ENCODE measurements around the gene UNK. TPM values are rescaled to one million over a fixed set of nuclear protein-coding genes. Genes with fewer than 3 reads are reported as not detected.

UNK gene
- total RNA-seq, 2 experiments from 2014 or later, result 27.1 to 28.7 TPM

DNA sequence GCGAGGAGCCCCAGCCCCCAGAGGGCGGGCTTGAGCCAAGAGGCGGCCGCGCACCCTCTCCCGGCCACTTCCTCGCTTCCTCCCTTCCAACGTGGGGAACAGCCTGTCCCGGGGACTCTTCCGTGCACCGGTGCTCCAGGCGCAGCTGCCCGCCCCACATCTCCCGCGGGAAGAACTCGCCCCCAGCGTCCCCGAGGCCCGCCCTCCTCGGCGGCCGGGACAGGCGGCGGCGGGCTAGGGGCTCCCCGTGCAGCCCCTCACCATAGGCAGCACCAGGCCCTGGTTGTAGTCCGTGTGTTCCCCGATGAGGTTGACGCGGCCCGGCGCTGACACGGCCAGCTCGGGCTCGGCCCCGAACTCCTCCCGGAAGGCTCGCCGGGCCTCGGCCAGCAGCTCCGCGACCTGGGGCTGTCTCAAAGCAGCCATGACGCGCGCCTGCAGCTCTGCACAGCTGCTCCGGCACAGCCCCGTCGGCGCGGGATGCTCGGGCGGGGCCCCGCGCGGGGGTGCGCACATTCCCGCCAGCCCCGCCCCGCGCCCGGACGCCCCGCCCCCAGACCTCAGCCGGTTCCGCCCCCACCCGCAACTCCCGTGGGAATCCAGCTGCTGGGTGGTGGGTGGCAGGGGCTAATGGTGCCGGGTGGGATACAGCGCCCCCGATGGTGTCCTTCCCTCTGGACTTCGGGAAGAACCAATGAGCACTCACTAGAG, 19.7 kb upstream of the UNK start, which contains the start of gene GALK1:
Gene GALK1, minus strand, starts transcription at position 482 of the 711 bp plus-strand sequence. Its CDS starts 56 bp downstream, at position 426.
- Mint-ChIP-seq H3K36me3 (ENCODE audit: low read depth) (peaks cover 3% of the 10 kb centered on the region), H3K4me1 (peaks cover 15% of the 10 kb centered on the region), H3K27ac (peak within 1 kb of the TSS; percentile 71), H3K9me3 (no peaks in the 10 kb centered on the region), H3K4me3 (peak within 1 kb of the TSS; percentile 77), H3K27me3 (no peaks in the 10 kb centered on the region)
- DNase-seq, result peak; percentile 76
- ChIA-PET POLR2A (interaction anchor here (1.0 to 2.1 kb wide), 4 partner anchors 11 to 91 kb away, joined by 5 to 10 read pairs (median 8); partner anchors contain the start of gene WBP2), CTCF (interaction anchor here (0.5 to 5.9 kb wide), 20 partner anchors 9 to 244 kb away, joined by 3 to 64 read pairs (median 4); partner anchors contain the start of genes SMIM5, TRIM47, TRIM65 and UNK)

DNA sequence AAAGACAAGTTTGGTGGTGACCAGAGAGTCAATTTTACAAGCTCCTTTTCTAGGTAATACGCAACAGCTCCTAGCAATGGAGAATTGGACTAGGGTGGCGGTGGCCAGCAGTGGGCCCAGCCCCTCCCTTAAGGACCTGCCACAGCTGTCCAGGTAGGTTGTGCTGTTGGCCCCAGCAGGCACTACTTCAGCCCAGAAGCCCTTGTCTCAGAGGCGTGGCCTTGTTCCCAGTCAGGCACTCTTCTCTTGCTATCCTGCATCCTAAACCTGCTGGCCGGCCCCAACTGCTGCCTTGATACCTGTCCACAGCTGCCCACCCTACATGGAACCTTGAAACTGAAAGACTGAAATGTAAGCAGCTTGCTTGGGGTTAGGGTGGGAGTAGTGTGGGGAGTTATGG, 18.6 kb upstream of the UNK start:
- POLR2A ChIA-PET, result interaction anchor here (0.6 to 1.0 kb wide), 2 partner anchors 12 to 89 kb away, joined by 5 read pairs; partner anchors contain the start of gene WBP2
- DNase-seq, result no peak
- Mint-ChIP-seq H3K27me3 (no peaks in the 10 kb centered on the region), H3K4me3 (peak overlapping the region; percentile 77), H3K4me1 (peaks cover 15% of the 10 kb centered on the region), H3K36me3 (ENCODE audit: low read depth) (peaks cover 3% of the 10 kb centered on the region), H3K9me3 (no peaks in the 10 kb centered on the region), H3K27ac (no peak overlapping the region)
- CTCF ChIA-PET, result interaction anchor here (1.0 to 5.9 kb wide), 10 partner anchors 10 to 233 kb away, joined by 3 to 64 read pairs (median 6); partner anchors contain the start of genes TRIM65, UNK and WBP2

DNA sequence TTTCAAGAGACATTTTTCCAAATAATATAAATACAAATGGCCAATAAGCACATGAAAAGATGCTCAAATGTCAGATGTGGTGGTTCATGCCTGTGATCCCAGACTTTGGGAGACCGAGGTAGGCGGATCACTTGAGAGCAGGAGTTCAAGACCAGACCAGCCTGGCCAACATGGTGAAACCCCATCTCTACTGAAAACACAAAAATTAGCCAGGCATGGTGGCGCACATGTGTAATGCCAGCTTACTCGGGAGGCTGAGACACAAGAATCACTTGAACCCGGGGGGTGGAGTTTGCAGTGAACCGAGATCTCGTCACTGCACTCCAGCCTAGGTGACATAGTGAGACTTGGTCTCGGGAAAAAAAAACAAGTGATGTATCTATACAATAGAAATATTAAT, 16.7 kb upstream of the UNK start:
- Mint-ChIP-seq H3K4me3 (no peak overlapping the region), H3K36me3 (ENCODE audit: low read depth) (peaks cover 3% of the 10 kb centered on the region), H3K9me3 (no peaks in the 10 kb centered on the region), H3K4me1 (peaks cover 13% of the 10 kb centered on the region), H3K27me3 (no peaks in the 10 kb centered on the region), H3K27ac (no peak overlapping the region)
- ChIA-PET CTCF (interaction anchor here (0.7 kb wide), 2 partner anchors 11 to 830 kb away, joined by 3 read pairs; no protein-coding TSS in a partner anchor), POLR2A (interaction anchor here (0.7 kb wide), 1 partner anchor 9 kb away, joined by 4 read pairs; no protein-coding TSS in a partner anchor)
- no peak for DNase-seq

DNA sequence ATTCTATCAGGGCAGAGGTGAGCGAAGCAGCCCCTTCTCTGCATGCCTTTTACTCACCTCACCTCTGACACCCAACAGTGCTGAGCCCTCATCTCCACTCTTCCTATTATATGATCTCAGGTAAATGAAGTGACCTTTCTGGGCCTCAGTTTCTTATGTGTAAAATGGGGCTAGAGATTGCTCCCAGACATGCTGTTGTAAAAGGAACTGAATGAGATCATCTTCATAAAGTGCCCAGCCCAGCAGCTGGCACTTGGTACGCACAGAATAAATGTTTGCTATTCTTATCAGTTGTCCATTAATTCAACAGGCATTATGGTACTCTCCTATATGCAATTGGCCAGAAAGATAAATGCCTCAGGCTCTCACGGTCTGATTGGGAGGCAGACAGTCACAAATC, 15.1 kb upstream of the UNK start:
- no peak for DNase-seq
- POLR2A ChIA-PET, result interaction anchor here (1.5 kb wide), 1 partner anchor 11 kb away, joined by 8 read pairs; no protein-coding TSS in a partner anchor
- no peak overlapping the region for H3K4me3 Mint-ChIP-seq

DNA sequence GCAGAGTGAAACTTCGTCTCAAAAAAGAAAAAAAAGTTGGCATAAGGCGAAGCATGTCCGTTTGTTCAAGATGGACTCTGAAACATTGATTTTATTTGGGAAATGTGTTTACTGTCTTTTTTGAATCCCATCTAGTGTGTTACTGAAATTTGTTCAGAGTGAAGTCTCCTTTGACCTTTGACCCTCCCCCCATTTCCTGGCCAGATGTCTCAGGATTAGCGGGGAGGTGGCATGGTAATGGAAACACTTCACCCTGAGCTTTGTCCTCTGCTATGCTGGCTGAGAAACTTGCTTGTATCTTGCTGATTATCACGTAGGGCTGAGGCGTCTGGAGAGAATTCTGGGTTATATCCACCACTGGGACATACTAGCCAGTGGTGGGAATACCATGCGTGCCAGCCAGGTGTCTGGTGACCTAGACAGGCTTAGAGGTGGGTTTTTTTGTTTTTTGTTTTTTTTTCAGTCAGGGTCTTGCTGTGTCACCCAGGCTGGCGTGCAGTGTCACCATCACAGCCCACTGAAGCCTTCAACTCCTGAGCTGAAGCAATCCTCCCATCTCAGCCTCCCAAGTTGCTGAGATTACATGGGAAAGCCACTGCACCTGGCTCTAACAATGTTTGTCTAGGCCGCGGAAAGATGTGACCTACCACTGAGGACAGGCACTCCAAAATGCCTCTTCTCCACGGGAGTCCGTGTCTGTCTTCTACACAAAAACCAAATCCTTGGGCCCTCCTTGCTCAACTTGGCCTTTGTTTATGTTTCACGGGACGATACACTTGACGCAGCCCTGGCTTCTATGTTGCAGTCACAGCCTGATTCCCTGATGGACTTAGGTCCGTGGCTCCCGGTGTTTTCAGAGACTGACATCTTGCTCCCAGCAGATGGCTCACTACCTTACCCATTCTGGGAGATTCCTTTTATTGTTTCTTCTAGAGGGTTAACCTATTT, 13.0 kb upstream of the UNK start:
- peaks cover 12% of the 10 kb centered on the region for H3K4me1 Mint-ChIP-seq
- ChIA-PET CTCF (interaction anchor here (1.1 to 8.9 kb wide), 5 partner anchors 8 to 19 kb away, joined by 3 to 64 read pairs (median 9); partner anchors contain the start of gene GALK1), POLR2A (no interaction called here)
- H3K4me3 Mint-ChIP-seq, result no peak overlapping the region
- no peaks in the 10 kb centered on the region for H3K9me3 Mint-ChIP-seq
- H3K27me3 Mint-ChIP-seq, result no peaks in the 10 kb centered on the region
- DNase-seq, result no peak
- peaks cover 13% of the 10 kb centered on the region for H3K36me3 Mint-ChIP-seq (ENCODE audit: low read depth)
- no peak overlapping the region for H3K27ac Mint-ChIP-seq

More for the DNA sequence above, 15.1 kb upstream of the UNK start:
- Mint-ChIP-seq H3K27me3 (no peaks in the 10 kb centered on the region), H3K9me3 (no peaks in the 10 kb centered on the region), H3K36me3 (ENCODE audit: low read depth) (no peaks in the 10 kb centered on the region), H3K27ac (no peak overlapping the region), H3K4me1 (no peaks in the 10 kb centered on the region)
- CTCF ChIA-PET, result interaction anchor here (0.9 to 2.3 kb wide), 3 partner anchors 12 to 168 kb away, joined by 4 to 9 read pairs (median 4); no protein-coding TSS in a partner anchor

DNA sequence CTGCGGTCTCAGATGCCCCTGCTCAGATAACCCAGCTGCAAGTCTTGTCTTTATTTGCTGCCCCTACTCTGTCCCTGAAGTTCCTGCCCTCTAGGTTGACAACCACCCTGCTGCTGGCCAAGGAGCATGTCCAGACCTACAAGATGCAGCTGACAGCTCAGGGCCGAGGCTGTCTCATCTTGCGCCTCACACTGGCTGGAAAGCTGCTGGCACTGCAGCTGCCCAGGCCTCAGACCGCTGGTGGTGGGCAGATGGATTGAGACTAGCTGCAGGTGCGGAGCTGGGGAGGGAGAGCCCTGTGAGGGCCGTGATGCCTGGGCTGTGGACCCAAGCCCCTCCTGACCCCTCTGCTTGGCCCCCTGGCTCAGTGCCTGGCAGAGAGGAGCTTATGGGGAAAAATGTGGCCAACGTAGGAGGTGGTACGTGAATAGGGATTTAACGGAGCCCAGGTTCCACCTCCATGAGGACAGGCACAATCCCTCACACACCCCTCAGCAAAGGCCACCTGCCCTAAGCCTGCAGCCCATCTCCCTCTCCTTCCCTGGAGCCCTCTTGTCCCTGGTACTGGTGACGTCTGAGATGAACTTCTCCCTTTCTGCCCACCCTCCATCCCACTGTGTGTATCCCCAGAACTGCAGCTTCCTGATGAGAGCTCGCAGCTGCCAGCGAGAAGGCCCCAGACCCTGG, 11.3 kb upstream of the UNK start:
- no peak for DNase-seq
- H3K4me1 Mint-ChIP-seq, result peaks cover 27% of the 10 kb centered on the region
- CTCF ChIA-PET, result interaction anchor here (0.9 to 8.9 kb wide), 10 partner anchors 9 to 256 kb away, joined by 3 to 64 read pairs (median 4); partner anchors contain the start of genes GALK1, TRIM65, TSEN54 and UNC13D
- no peaks in the 10 kb centered on the region for H3K9me3 Mint-ChIP-seq
- H3K4me3 Mint-ChIP-seq, result no peak overlapping the region
- no peaks in the 10 kb centered on the region for H3K27me3 Mint-ChIP-seq
- POLR2A ChIA-PET, result no interaction called here
- H3K27ac Mint-ChIP-seq, result no peak overlapping the region
- peaks cover 29% of the 10 kb centered on the region for H3K36me3 Mint-ChIP-seq (ENCODE audit: low read depth)

DNA sequence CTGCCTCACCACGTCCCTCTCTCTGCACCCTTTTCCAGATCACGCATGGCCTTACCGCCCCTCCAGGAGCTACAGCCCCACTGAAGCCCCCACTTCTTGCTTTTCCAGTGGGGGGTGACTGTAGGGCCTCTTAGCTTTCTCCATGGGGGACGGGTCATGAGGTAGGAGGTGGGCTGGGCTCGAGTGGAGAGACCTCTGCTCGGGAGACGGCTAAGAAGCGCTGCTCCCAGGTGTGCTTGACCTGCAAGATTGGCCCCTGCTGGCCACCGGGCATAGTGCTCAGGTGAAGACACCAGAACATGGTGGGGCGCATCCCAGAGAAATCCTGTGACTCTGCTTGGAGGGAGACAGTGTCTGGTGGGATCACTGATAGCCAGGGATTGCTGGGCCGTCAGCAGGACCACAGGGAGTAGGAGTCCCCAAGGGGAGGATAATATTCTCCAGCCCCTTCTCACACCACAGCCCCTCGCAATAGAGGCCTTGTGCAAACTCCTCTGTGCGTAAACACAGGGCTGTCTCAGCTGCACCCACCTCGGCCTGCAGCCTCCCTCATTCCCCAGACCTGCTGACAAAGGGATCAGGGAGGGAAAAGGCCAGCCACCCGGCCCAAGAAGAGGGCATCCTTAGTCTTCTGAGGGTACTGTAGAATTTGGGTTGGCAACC, 10.7 kb upstream of the UNK start:
- ChIA-PET POLR2A (interaction anchor here (3.0 kb wide), 1 partner anchor 12 kb away, joined by 15 read pairs; the partner anchor contains the start of gene UNK), CTCF (interaction anchor here (0.9 to 8.9 kb wide), 6 partner anchors 9 to 257 kb away, joined by 3 to 64 read pairs (median 7); partner anchors contain the start of genes GALK1, TRIM65, TSEN54 and UNC13D)
- Mint-ChIP-seq H3K4me3 (no peak overlapping the region), H3K4me1 (peaks cover 27% of the 10 kb centered on the region), H3K27ac (no peak overlapping the region), H3K27me3 (no peaks in the 10 kb centered on the region), H3K36me3 (ENCODE audit: low read depth) (peaks cover 36% of the 10 kb centered on the region), H3K9me3 (no peaks in the 10 kb centered on the region)
- DNase-seq, result no peak

DNA sequence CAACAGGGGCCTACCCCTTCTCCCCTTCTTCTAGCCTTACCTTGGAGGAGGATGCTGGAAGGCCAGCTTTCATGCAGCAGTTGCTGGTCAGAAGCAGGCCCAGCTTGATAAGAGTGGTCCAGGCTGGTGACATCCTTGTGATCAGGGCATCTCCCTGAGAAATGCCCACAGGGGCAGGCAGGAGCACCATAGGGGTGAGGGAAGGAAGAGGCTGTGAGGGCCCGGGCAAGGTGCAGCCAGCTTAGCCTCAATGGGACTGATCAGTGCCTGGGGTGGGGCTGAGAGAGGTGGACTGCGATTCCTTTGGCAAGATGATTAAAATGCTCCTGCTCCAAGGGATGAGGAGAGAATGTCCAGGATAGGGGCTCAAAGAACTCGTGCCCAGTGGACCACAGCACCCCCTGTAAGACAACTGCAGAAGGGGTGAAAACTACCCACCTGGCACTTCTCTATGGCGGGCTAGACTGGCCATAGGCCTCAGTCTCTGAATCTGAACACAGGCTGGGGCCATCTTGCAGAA, 10.1 kb upstream of the UNK start:
- H3K4me1 Mint-ChIP-seq, result peaks cover 27% of the 10 kb centered on the region
- no peak for DNase-seq
- H3K27ac Mint-ChIP-seq, result no peak overlapping the region
- CTCF ChIA-PET, result interaction anchor here (1.0 to 8.9 kb wide), 6 partner anchors 8 to 122 kb away, joined by 4 to 64 read pairs (median 5); partner anchors contain the start of genes GALK1 and TRIM65
- no peak overlapping the region for H3K4me3 Mint-ChIP-seq
- no peaks in the 10 kb centered on the region for H3K9me3 Mint-ChIP-seq
- peaks cover 37% of the 10 kb centered on the region for H3K36me3 Mint-ChIP-seq (ENCODE audit: low read depth)
- H3K27me3 Mint-ChIP-seq, result peaks cover under 1% of the 10 kb centered on the region
- POLR2A ChIA-PET, result interaction anchor here (1.0 to 3.0 kb wide), 2 partner anchors 11 to 66 kb away, joined by 3 to 15 read pairs; partner anchors contain the start of gene UNK

DNA sequence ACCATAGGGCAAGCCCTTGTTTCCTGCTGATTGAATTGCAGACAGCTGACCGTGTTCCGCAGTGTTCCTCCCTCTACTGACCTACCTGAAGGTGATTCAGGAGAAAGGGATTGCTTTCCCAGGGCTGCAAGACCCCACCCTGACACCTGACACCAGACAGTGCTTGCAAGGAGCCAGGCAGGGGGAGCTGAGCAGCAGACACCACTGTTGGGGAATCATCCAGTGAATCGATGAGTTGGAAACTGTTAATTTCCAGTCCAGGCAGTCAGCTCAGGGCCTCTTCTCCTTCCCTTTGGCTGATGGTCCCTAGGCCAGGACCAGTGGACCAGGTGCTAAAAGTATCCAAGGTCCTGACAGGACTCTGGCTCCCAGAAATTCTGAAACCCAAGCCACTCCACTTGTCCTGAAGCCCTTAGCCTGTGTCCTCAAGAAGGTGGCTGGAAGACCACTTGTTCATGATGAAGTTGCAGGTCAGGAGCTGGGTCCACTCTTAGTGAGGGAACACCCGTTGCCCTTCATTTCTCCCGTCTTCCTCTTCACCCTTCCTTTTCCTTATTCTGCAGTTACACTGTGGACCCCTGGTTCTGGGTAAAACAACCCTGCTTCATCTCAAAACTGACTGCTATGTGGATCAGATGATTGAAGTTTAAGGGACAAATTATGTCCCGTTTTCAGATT, 9.5 kb upstream of the UNK start:
- ChIA-PET POLR2A (interaction anchor here (1.0 to 3.0 kb wide), 3 partner anchors 10 to 66 kb away, joined by 3 to 15 read pairs (median 10); partner anchors contain the start of genes GALK1 and UNK), CTCF (interaction anchor here (1.0 to 8.9 kb wide), 7 partner anchors 8 to 121 kb away, joined by 4 to 64 read pairs (median 5); partner anchors contain the start of genes GALK1 and TRIM65)
- no peak for DNase-seq
- Mint-ChIP-seq H3K27ac (peak overlapping the region; percentile 22), H3K36me3 (ENCODE audit: low read depth) (peaks cover 39% of the 10 kb centered on the region), H3K27me3 (peaks cover 2% of the 10 kb centered on the region), H3K4me1 (peaks cover 30% of the 10 kb centered on the region), H3K4me3 (no peak overlapping the region), H3K9me3 (no peaks in the 10 kb centered on the region)

DNA sequence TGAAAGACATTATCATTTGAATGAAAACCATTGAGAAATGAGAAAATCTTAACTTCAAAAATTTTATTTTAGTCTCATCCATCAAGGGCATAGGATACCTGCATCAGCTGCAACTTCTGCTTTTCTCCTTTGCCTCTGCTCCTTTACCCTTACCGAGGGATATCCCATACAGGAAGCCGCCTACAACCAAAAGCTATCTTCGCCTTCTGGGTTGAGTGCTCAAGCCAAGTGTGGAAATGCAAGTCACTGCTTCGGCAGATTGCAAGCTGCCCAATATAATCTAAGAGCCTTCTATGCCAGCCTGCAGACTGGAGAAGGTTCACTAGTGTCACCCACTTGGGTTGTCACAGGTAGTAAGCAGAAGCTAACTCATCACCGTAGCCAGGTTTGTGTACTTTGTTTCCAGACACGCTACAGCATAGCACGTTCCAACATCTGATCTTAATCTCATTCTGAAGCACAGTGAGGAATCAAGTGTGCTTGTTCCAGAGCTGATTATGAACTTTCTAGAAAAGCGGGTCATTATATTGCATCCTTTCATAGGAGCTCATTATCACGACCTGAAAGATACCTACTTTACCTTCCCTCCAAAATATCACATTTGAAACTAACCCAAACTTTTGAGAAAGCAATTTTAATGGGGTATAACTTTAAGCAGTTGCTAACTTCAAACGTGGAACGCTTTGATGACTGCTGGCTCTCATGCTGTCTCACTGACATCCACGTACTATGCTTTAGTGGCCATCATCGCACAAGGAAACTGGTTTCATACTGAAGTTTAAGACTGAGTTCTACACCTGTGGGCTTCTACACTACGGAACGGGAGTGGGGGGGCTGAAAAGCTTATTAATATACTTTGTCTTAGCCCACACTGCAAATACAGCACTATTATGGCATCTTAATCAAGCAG, 8.0 kb upstream of the UNK start:
- H3K4me3 Mint-ChIP-seq, result peak overlapping the region; percentile 89
- peak overlapping the region; percentile 65 for H3K27ac Mint-ChIP-seq
- peaks cover 31% of the 10 kb centered on the region for H3K4me1 Mint-ChIP-seq
- CTCF ChIA-PET, result interaction anchor here (0.6 to 8.9 kb wide), 8 partner anchors 13 to 84 kb away, joined by 3 to 64 read pairs (median 4); partner anchors contain the start of gene GALK1
- H3K27me3 Mint-ChIP-seq, result peaks cover 2% of the 10 kb centered on the region
- no peaks in the 10 kb centered on the region for H3K9me3 Mint-ChIP-seq
- H3K36me3 Mint-ChIP-seq (ENCODE audit: low read depth), result peaks cover 39% of the 10 kb centered on the region
- DNase-seq, result no peak
- POLR2A ChIA-PET, result interaction anchor here (0.6 to 3.0 kb wide), 11 partner anchors 8 to 110 kb away, joined by 3 to 15 read pairs (median 4); partner anchors contain the start of genes GALK1, RECQL5, SAP30BP and UNK
